GM19324 (cell line): ENCODE data around the gene CACNA1D.
"Not testable (repeated sequence)": the region's sequence is repeated elsewhere in the genome, so short reads cannot be mapped to it uniquely, and the experiment has no call there.

Experiments
- ATAC-seq: cut with Tn5 transposase; IDR thresholded peaks from one replicate; pipeline ENCODE4 v1.9.1; 2021; ENCODE audit warnings: mild to moderate bottlenecking, moderate library complexity; ENCODE audit not compliant: unreplicated experiment, low FRiP score

Gene CACNA1D

GRCh38 chr3:53606793-53607192 is 112.4 kb downstream of the CACNA1D start:
- no peak for ATAC-seq

DNA sequence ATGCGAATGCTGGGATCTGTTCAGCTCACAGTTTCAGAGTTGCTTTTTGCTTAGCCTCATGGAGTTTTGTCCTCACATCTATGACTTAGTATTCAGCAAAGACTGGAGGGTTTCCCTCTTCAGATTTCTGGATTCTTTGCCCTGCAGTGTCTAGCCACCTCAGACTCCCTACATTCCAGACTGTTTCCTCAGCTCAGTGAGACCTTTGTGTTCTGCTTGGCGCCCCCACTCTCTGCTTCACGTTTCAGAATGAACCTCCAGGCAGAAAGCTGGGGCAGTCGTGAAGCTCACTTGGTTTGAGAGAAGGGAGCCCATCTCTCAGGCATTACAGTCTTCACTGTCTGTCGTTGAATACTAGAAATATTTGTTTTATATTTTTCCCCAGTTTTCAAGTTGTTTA is 118.1 kb downstream of the CACNA1D start:
- ATAC-seq, result no peak

- no peak for ATAC-seq
Observed at GRCh38 chr3:53613125-53613524, 118.7 kb downstream of the CACNA1D start.

GRCh38 chr3:53614307-53614706 is 119.9 kb downstream of the CACNA1D start:
- ATAC-seq, result no peak

GRCh38 chr3:53616321-53616720 is 121.9 kb downstream of the CACNA1D start:
- no peak for ATAC-seq

DNA sequence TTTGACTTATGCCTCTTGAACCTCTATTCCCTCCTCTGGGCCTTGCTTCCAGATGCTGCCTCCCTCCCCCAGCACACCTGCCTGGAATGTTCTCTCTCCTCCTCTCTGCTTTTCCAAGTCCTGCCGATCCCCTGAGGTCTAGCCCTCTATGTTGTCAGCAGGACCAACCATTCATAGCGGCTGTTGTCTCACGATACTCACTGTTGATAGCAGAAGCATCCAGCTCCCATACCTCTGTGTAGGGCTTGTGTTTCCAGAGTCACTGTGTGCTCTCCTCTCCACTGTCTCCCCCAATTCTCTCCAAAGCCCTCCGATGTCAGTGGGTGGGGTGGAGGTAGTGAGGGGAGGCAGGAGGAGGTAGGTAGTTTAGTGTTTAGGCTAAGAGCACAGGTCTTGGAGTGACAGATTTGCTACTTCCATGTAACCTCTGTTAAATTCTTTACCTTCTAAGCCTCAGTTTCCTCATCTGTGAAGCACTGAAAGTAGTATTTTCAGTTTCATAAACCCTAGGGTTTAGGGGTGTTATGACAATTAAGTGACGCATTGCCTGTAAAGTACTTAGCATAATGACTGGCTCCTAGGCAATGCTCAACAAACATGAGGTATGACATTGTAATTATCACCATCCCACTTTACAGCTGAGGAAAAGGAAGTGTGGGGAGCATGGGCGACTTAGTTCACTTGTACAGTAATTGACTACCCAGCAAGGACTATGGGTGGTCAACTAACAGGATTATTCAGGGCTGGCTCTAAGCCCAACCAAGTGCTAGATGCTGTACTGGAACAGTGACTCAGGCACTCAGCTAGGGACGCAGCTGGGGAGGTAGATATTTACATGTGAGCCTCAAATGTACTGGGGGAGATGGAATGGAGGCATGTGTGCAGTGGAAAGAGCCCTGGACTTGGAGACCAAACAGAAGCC is 122.8 kb downstream of the CACNA1D start:
- no peak for ATAC-seq

GRCh38 chr3:53617893-53618523 is 123.6 kb downstream of the CACNA1D start:
- ATAC-seq, result no peak

DNA sequence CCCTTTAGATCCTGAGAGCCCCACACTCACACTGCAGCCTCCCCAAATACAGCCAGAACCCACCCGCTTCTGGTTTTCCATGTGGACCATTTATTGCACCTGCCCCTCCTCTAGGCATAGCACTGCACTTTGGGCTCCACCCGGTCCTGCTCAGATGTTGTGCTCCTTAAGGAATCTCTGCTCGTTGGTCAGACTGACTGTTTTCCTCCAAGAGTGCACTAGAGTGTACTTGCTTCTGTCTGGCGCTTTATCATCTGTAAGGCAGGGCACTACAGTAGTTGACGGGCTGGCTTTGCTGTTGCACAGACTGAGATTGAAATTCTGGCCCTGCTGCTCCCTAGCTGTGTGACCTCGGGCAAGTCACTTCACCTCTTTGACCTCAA is 124.1 kb downstream of the CACNA1D start:
- no peak for ATAC-seq

DNA sequence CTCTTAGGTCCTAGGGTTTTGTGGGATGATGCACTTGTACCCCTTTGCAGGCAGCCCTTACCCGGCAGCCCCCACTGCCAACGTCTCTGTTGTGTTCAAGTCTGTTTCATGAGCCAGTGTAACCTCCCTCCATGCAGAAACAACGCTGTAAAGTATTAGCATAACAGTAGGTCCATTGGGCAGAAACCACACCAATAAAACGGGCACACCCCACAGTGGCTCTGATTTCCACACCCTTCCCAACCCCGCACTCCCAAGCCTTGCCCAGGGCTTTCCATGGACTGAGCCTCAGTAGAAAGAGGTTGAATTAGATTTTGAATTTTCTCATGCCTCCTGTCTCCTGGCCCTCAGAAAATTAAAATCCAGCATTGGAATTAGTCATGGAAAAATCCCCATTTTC is 124.5 kb downstream of the CACNA1D start:
- ATAC-seq, result no peak

GRCh38 chr3:53624061-53624857 is 129.8 kb downstream of the CACNA1D start:
- no peak for ATAC-seq

DNA sequence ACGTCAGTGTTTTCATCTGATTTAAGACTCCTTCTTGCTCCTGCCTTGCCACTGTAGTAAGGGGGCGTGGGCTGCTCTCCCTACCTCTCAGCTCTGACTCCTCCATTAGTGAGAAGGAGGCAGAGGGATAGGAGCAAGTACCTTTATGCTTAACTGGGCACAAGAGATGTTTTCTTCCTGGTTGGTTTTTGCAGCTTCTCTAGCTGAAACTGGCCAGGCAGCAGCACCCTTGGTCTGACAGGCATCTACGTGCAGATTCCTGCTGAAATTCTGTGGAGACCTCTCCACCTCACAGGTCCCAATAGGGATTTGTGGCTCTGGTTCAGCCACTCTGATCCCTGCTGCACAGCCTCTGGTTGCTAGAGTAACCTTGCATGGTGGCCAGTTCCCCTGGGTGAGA is 132.5 kb downstream of the CACNA1D start:
- no peak for ATAC-seq

DNA sequence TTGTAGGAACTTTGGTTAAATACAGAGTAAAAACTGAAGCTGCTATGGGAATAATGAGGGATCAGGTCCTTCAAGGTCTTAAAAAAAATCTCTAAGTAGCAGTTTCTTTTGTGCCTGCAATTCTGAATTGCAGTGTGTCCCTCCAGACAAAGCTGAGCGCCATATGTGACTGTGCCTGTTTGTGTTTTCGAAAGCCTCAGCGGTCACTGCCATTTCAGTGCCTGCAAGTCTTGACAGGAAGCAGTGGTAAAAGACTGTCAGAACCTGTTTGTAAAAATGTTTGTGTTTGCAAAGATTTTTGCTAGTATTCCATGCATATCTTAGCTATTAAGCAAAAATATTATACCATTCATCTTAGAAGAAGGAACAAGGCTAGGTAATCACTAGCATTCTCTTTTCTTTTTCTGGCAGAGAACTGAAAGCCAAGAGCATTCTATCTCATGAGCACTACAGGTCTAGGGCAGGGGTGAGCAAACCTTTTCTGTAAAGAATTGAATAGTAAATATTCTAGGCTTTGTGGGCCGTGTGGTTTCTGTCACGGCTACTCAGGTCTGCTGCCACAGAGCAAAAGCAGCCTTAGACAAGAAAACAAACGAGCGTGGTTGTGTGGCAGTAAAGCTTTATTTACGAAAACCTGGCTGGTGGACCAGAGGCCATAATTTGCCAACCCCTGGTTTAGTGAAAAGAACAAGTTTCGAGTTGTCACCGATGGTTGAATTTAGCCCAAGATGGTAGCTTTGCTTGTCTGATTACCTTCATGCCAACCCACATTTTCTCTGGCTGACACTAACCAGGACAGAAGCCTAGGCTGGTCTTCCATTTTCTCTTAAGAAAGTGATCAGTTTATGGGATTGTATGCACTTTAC is 134.4 kb downstream of the CACNA1D start:
- ATAC-seq, result no peak

DNA sequence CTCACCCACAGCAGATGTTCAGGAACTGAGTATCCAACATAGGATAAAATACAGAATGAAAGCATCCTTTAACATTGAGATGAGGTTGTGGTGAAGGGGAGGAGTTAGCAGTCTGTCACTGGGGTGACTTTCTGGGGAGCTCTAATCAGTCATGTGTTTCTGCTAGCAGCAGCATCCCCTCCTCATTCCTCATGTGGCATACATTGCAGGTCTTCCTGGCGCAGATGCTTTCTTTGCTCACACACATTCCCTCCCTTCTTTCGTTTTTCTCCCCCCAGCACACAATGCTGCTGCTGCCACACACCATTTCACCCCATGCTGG is 135.0 kb downstream of the CACNA1D start:
- no peak for ATAC-seq

- no peak for ATAC-seq
Observed at GRCh38 chr3:53630547-53630946, 136.1 kb downstream of the CACNA1D start.

- no peak for ATAC-seq
Observed at GRCh38 chr3:53633197-53633787, 138.9 kb downstream of the CACNA1D start.

DNA sequence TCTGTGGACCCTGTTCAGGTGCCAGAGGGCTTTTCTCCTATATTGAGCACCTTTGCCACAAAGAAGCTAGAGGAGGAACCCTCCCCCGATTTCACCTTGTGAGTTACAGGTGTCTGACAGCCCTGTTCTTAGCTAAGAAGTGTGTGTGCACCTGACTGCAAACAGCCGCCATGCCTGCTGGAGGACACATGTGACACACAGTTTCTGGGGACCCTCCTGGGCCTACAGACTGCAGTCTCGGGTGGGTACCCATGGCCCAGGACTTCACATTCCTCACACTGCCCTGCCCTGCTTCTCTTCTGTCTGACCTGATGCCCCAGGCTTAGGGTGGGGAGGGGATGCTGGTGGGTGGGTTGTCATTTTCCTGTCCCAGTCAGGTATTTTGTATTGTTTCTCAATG is 140.6 kb downstream of the CACNA1D start:
- no peak for ATAC-seq

DNA sequence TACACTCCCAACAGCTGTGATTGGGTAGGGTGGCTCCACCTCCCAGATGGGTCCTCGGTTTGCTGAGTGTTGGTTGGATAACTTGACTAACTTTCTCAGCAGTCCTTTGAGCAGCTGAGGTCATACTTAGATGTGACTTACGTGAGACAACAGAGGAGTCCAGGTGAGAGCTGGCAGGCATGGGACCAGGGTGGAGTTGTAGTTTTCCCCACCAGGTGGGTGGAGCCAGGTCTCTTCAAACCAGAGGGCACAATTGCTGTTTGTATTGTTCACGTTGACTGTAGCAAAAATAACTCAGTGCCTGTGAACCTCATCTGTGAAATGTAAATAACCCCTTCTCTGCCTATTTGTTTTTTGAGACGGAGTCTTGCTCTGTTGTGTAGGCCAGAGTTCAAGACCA is 144.4 kb downstream of the CACNA1D start:
- ATAC-seq, result not testable (repeated sequence)

- no peak for ATAC-seq
Observed at GRCh38 chr3:53641397-53641796, 147.0 kb downstream of the CACNA1D start.

GRCh38 chr3:53642211-53642610 is 147.8 kb downstream of the CACNA1D start:
- ATAC-seq, result no peak

DNA sequence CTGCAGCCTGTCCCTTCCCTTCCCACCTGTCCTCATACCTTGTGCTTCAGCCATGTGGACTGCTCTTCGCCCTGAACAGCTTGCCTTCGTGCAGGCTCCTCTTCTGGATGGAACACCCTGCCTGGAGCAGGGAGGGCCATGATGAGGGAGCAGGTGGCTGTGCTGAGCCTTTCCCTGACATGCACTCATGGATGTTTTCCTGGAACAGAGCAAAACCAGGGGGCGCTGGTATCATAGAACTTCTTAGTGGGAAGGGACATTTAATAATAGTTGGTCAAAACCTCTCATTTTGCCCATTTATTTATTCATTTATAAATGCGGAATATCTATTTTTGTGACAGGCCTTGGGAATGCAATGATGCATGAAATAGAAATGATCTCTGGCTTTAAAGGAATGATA is 149.3 kb downstream of the CACNA1D start:
- no peak for ATAC-seq
